GM19193 (cell line): ENCODE measurements around the gene ENO3.

ENCODE experiments used
- POLR2A ChIP-seq: IDR thresholded peaks from 4 replicates; pipeline ENCODE4 v1.6.1; 2011; ENCODE audit not compliant: insufficient read depth, insufficient read length; ENCODE audit errors: extremely low read depth

The ENO3 gene

DNA sequence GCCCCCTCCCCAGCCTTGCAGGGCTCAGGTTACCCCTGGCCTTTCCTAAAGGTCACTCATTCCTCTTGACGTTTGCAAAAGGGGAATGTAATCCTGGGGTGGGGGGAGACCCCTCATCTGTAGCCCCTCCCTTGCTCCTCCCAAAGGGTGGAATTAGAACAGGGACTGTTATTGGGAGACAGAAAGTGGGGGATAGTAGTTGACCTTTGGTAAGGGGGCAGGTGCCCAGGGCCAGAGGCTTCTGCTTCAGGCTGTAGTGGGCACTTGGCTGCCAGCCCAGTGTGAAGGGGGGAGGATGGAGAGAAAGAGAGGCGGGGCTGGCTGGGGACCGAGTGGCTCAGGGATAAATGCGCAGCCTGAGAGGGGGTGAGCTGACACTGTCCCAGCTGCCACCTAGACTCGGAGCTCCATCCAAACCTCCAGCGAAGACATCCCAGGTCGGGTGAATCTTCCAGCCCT, at the start of gene ENO3:
TSS of gene ENO3 (plus strand) at position 374 of the 459 bp plus-strand sequence. CDS start 711 bp downstream, outside the sequence.
- no peak for TF ChIP-seq POLR2A

DNA sequence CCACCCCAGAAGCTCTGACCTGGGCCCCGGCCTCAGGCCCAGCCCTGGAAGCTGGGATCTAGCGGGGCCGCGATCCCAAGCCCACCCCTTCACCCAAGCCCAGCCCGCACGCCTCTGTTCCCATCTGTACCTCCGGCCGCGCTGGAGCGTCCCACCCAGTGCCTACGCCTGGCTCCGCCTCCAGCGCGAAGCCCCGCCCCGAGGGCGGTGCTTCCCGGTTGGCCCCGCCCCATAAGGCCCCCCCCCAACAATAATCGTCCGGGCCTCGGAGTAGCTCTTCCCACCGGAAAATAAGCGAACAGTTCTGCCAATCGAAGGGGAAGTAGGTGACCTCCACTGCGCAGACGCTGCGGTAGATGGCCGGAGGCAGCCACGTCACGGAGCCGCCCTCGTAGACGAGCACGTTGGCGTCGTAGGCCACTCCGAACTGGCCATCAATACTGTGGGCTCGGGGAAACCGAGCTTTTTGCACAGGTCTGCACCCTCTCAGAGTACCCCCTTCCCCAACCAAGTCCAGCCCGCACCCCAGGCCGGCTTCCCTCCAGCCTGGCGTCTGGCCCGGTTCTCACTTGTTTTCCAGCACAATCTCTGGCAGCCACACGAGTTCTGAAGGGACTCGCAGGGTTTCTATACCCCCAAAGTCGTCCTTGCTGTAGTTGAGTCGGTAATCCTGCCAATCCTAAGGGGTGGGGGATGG, 49.1 kb upstream of the ENO3 start:
- no peak for TF ChIP-seq POLR2A

DNA sequence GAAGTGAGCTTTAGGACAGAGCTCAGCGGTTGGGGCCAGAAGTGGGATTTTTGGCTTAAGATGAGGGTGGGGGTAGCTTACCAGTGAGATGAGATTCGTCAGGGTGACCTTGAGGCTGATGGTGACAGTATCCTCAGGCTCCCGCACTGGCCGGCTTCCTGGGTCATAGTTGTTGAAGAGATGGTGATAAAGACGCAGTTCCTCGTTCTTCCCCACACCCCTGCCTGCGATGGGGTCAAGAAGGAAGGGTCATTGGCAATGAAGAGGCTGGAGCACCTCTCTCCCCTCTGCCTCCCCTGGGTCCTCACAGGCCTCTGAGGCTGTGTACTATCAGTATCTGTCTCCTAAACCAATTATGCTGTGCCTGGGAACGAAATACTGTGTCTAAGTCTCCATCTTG, 48.4 kb upstream of the ENO3 start:
- no peak for TF ChIP-seq POLR2A

DNA sequence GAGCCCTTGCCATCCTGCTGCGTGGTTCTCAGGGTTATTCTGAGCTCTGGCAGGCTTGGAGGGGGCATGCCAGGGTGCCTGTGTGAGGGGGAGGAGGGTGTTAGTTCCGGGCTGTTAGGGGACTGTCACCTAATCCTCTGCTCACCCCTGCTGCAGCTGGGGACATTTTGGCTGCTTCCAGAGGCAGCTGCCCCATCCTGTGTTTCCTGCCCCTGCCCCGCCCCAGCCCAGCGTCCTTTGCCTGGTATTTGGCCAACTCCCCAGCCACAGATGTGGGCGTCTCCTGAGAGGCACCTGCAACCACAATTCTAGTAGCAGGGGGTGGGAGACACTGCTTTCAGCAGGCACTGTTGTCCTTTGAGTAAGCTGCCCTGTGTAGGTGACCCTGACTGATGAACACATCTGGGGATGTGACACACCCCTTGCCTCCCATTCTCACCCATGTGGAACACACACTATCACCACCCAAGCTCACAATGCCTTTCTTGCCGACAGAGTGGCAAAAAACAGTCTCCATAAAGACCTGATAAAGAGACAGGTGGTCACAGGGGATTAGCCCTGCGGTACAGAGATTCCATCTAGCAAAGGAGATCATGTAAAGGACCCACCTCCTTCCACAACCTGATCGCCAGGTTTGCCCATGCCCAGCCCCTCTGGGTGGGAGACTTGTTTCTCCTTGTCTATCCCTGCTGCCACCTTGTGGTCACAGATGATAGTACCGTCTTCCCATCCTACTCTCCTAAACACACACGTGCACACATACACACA, 47.7 kb upstream of the ENO3 start, which contains the start of gene CHRNE:
TSS of gene CHRNE (minus strand) at position 48 of the 768 bp plus-strand sequence. CDS start at position 13, 35 bp downstream.
- no peak for TF ChIP-seq POLR2A

DNA sequence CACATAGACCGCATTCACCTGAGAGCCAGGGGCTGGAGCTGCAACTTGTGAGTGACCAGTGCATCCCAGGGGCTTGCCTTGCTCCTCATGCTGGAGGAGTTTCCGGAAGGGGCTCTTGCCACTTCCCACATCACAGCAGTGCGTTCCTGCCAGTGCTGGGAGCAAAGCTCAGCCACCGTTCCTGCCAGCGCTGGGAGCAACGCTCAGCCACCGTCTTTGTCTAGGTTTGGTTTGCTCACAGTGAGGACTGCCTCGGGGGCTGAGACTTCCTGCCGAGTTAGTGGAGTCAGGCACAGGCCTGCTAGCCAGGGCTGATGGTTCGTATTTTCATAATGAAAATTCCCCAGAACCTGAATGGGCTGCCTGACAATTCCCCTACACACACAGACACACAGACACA, 42.6 kb upstream of the ENO3 start:
- no peak for TF ChIP-seq POLR2A

DNA sequence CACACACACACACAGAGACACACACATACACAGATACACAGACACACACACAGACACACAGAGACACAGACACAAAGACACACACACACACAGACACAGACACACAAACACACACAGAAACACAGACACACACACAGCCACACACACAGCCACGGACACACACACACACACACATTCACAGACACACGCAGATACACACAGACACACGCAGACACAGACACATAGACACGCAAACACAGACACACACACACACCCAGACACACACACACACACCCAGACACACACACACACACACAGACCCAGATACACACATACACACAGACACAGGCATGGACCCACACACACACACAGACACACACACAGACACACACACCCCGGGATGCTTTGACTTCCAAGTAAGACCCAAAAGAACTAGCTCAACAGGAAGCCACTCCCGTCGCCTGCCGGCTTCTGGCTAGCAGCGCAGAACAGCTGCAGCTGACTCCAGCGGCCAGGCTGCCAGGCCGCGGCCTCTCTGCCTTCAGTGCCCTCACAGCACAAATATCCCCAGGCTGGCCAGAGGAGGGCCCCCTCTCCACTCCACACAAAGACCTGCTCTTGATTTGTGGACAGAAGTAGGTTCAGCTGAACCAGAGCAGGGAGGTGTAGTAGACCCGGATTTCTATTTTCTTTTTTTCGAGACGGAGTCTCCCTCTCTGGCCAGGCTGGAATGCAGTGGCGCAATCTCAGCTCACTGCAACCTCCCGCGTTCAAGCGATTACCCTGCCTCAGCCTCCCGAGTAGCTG, 42.0 kb upstream of the ENO3 start:
- TF ChIP-seq POLR2A, result no peak

DNA sequence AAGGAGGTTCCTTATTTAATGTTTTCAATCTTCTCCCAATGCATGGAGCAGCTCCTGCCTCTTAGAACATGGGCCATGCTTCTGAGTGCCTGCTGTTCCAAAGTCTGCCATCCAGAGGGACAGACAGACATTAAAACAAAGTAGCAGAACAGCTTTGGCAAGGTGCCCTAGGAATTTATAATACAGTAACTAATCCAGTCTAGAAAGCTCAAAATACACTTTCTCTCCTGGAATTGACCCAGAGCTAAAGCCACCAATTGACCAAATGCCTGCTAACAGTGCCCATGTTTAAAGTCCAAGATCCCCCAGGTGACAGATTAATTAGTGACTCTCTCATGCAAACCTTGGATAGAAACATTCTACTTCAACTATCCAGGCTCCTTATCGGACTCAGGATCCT, 36.9 kb upstream of the ENO3 start:
- no peak for TF ChIP-seq POLR2A

DNA sequence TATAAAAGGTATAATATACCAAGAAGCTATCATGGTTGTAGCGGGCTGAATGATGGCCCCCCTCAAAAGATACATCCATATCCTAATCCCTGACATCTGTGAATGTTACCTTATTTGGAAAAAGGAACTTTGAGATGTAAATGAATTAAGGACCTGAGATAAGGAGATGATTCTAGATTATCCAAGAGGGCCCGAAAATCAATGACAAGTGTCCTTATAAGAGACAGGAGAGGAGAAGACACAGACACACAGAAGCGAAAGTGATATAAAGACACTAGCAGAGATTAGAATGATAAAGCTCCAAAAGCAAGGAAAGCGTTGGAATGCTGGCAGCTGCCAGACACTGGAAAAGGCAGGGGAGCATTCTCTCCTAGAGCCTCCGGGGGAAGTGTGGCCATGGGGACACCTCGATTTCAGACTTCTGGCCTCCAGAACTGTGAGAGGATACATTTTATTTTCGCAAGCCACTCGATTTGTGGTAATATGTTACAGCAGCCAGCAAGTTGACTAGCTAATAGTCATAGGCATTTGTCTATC, 31.3 kb upstream of the ENO3 start:
- TF ChIP-seq POLR2A, result no peak

DNA sequence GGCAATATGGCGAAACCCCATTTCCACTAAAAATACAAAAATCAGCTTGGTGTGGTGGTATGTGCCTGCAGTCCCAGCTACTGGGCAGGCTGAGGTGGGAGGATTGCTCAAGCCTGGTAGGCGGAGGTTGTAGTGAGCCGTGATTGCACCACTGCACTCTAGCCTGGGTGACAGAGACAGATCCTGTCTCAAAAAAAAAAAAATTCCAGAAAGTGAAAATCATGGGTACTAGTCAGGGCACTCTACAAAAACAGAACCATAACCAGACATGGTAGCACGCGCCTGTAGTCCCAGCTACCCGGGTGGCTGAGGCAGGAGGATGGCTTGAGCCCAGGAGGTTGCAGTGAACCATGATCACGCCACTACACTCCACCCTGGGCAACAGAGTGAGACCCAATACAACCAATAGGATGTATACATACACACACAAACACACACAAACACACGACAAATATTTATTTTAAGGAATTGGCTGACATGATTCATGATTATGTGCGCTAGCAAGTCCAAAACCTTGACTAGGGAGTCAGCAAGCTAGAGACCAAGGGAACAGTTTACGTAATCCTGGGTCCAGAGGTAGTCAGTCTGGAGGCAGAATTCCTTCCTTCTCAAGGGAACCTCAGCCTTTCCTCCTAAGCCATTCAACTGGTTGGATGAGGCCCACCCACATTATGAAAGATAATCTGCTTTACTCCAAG, 30.4 kb upstream of the ENO3 start:
- TF ChIP-seq POLR2A, result no peak

DNA sequence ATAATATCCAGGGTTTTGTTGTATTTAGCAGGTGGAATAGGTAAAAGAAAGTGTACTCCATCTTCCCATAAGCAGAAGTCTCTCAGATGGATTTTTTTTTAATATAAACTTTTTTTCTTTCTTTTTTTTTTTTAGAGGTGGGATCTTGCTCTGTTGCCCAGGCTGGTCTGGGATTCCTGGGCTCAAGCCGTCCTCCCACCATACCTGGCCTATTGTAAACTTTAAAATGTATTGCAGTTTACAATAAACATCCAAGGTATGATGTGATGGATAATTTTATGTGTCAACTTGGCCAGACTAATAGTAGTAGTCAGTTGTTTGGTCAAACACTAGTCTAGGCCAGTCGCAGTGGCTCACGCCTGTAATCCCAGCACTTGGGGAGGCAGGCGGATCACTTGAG, 29.6 kb upstream of the ENO3 start:
- TF ChIP-seq POLR2A, result no peak

DNA sequence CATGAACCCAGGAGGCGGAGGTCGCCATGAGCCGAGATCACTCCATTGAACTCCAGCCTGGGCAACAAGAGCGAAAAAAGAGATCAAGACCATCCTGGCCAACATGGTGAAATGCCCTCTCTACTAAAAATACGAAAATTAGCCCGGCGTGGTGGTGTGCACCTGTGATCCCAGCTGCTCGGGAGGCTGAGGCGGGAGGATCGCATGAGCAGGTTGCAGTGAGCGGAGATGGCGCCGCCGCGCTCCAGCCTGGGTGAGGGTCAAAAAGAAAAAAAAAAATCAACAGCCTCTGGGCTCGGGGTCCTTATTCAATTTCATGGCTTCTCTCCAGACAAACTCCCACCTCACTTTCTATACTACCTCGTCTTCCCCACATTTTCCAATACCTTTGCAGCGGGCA, 22.0 kb upstream of the ENO3 start:
- TF ChIP-seq POLR2A, result no peak

DNA sequence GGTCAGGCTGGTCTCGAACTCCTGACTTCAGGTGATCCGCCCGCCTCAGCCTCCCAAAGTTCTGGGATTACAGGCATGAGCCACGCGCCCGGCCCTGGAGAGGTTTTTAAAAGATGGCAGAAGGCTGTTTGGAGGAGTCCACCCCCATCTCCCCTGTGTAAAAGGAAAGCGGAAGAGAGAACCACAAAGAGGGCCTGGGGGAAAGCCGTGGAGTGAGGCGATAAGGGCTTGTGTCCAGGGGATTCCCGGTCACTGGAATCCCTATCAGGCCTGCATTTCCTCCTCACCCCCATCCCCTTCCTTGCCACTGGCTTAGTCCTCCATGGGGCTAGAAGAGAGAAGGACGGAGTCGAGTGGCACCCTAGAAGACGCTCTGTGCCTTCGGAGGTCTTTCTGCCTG, 19.0 kb upstream of the ENO3 start, which contains the start of gene GP1BA:
TSS of gene GP1BA (plus strand) at position 315 of the 400 bp plus-strand sequence. CDS start 328 bp downstream, outside the sequence.
- no peak for TF ChIP-seq POLR2A

DNA sequence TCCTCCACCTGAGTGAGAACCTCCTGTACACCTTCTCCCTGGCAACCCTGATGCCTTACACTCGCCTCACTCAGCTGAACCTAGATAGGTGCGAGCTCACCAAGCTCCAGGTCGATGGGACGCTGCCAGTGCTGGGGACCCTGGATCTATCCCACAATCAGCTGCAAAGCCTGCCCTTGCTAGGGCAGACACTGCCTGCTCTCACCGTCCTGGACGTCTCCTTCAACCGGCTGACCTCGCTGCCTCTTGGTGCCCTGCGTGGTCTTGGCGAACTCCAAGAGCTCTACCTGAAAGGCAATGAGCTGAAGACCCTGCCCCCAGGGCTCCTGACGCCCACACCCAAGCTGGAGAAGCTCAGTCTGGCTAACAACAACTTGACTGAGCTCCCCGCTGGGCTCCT, 18.2 kb upstream of the ENO3 start:
- no peak for TF ChIP-seq POLR2A

DNA sequence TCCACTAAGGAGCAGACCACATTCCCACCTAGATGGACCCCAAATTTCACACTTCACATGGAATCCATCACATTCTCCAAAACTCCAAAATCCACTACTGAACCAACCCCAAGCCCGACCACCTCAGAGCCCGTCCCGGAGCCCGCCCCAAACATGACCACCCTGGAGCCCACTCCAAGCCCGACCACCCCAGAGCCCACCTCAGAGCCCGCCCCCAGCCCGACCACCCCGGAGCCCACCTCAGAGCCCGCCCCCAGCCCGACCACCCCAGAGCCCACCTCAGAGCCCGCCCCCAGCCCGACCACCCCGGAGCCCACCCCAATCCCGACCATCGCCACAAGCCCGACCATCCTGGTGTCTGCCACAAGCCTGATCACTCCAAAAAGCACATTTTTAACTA, 17.3 kb upstream of the ENO3 start:
- no peak for TF ChIP-seq POLR2A
